Erythroblast (primary cell): Measurements from ENCODE around the gene HAUS2.
"Not testable (repeated sequence)": the region's sequence is repeated elsewhere in the genome, so short reads cannot be mapped to it uniquely, and the experiment has no call there.

Experiments
- DNase-seq, 2 experiments: peaks; one replicate each; lab custom pipeline; 2025; lab: John Stamatoyannopoulos, UW
- GATA1 ChIP-seq: IDR thresholded peaks from 2 replicates; pipeline ENCODE4 v1.6.1; 2011; ENCODE audit warnings: low read depth, mild to moderate bottlenecking, control low read depth, low read length, moderate library complexity
- POLR2A ChIP-seq: IDR thresholded peaks from 2 replicates; pipeline ENCODE4 v1.6.1; 2011; ENCODE audit warnings: mild to moderate bottlenecking, low read length

The HAUS2 gene

GRCh38 chr15:42582569-42583375 lies 34.1 kb downstream of the HAUS2 start:
- no peak for TF ChIP-seq GATA1
- TF ChIP-seq POLR2A: no peak
- no peak for DNase-seq

GRCh38 chr15:42584031-42584765 lies 35.6 kb downstream of the HAUS2 start:
- TF ChIP-seq GATA1 (no peak), POLR2A (no peak)
- DNase-seq: peak in 1 of 2 experiments; percentile 55

GRCh38 chr15:42590619-42591237 lies 42.1 kb downstream of the HAUS2 start:
- no peak for DNase-seq
- no peak for TF ChIP-seq POLR2A
- no peak for TF ChIP-seq GATA1

- no peak for TF ChIP-seq POLR2A
- no peak for TF ChIP-seq GATA1
- DNase-seq: peak; percentile 16 to 23
These were observed 42.7 kb downstream of the HAUS2 start for GRCh38 chr15:42591238-42591934.

- no peak for DNase-seq
- no peak for TF ChIP-seq GATA1
- TF ChIP-seq POLR2A: no peak
These were observed 44.1 kb downstream of the HAUS2 start for GRCh38 chr15:42592716-42593115.

GRCh38 chr15:42593143-42593542 lies 44.5 kb downstream of the HAUS2 start:
- DNase-seq: no peak
- TF ChIP-seq POLR2A: no peak
- TF ChIP-seq GATA1: no peak

GRCh38 chr15:42594095-42594494 lies 45.5 kb downstream of the HAUS2 start:
- DNase-seq: no peak
- no peak for TF ChIP-seq GATA1
- TF ChIP-seq POLR2A: no peak

- DNase-seq: no peak
- no peak for TF ChIP-seq POLR2A
- TF ChIP-seq GATA1: no peak
These were observed 47.1 kb downstream of the HAUS2 start for GRCh38 chr15:42595626-42596240.

GRCh38 chr15:42601316-42601715 lies 52.7 kb downstream of the HAUS2 start:
- not testable (repeated sequence) for DNase-seq

GRCh38 chr15:42602501-42602900 lies 53.9 kb downstream of the HAUS2 start:
- no peak for DNase-seq
- no peak for TF ChIP-seq GATA1
- no peak for TF ChIP-seq POLR2A

GRCh38 chr15:42603978-42604377 lies 55.3 kb downstream of the HAUS2 start:
- no peak for DNase-seq
- TF ChIP-seq GATA1 (no peak), POLR2A (no peak)

GRCh38 chr15:42604894-42605744 lies 56.5 kb downstream of the HAUS2 start:
- TF ChIP-seq GATA1: no peak
- no peak for TF ChIP-seq POLR2A
- DNase-seq: no peak

- TF ChIP-seq POLR2A (no peak), GATA1 (no peak)
- no peak for DNase-seq
These were observed 57.2 kb downstream of the HAUS2 start for GRCh38 chr15:42605796-42606195.
